HEK293T (cell line): ENCODE results near the gene GABBR1.

Experiments
- CTCF ChIA-PET: fragments of 350-600 bp; formaldehyde crosslinking; extraction: SDS; loops from one replicate; lab custom pipeline; 2021; ENCODE audit warnings: antibody characterized with exemption, inconsistent platforms; lab: Yijun Ruan, JAX
- POLR2A ChIA-PET: fragments of 350-600 bp; formaldehyde crosslinking; extraction: SDS; loops from one replicate; lab custom pipeline; 2020; ENCODE audit warnings: antibody characterized with exemption, inconsistent platforms; lab: Yijun Ruan, JAX
- DNase-seq: peaks from one replicate; pipeline ENCODE4 v3.0.0; 2012; ENCODE audit warnings: mixed read lengths; ENCODE audit errors: extremely low spot score
- ARNT ChIP-seq: fragments of 450-650 bp; IDR thresholded peaks from 2 replicates; pipeline ENCODE4 v1.6.1; 2017; ENCODE audit warnings: mild to moderate bottlenecking
- BHLHE40 ChIP-seq: fragments of 450-650 bp; IDR thresholded peaks from 2 replicates; pipeline ENCODE4 v1.6.1; 2016; ENCODE audit warnings: mild to moderate bottlenecking, moderate library complexity, borderline replicate concordance
- CTBP1 ChIP-seq: fragments of 450-650 bp; IDR thresholded peaks from 2 replicates; pipeline ENCODE4 v1.6.1; 2016; ENCODE audit warnings: borderline replicate concordance
- ELF4 ChIP-seq: fragments of 450-650 bp; IDR thresholded peaks from 2 replicates; pipeline ENCODE4 v1.6.1; 2017; ENCODE audit warnings: antibody characterized with exemption
- FOXA1 ChIP-seq: fragments of 450-650 bp; IDR thresholded peaks from 2 replicates; pipeline ENCODE4 v1.6.1; 2016; ENCODE audit warnings: mild to moderate bottlenecking
- FOXK2 ChIP-seq: fragments of 450-650 bp; IDR thresholded peaks from 2 replicates; pipeline ENCODE4 v1.6.1; 2016; ENCODE audit warnings: mild to moderate bottlenecking
- FOXM1 ChIP-seq: fragments of 450-650 bp; IDR thresholded peaks from 2 replicates; pipeline ENCODE4 v1.6.1; 2017; ENCODE audit warnings: mild to moderate bottlenecking, borderline replicate concordance
- HDGF ChIP-seq: fragments of 450-650 bp; IDR thresholded peaks from 2 replicates; pipeline ENCODE4 v1.6.1; 2017; ENCODE audit warnings: antibody characterized with exemption, borderline replicate concordance
- L3MBTL2 ChIP-seq: fragments of 450-650 bp; conservative IDR thresholded peaks from 2 replicates; pipeline ENCODE4 v1.6.1; 2016; ENCODE audit warnings: mild to moderate bottlenecking
- LEF1 ChIP-seq: fragments of 450-650 bp; IDR thresholded peaks from 2 replicates; pipeline ENCODE4 v1.6.1; 2017; ENCODE audit warnings: mild to moderate bottlenecking, borderline replicate concordance
- NFRKB ChIP-seq: fragments of 450-650 bp; IDR thresholded peaks from 2 replicates; pipeline ENCODE4 v1.6.1; 2016; ENCODE audit warnings: mild to moderate bottlenecking, moderate library complexity
- PKNOX1 ChIP-seq: fragments of 450-650 bp; IDR thresholded peaks from 2 replicates; pipeline ENCODE4 v1.6.1; 2016
- SP1 ChIP-seq: fragments of 450-650 bp; IDR thresholded peaks from 2 replicates; pipeline ENCODE4 v1.6.1; 2017
- SUZ12 ChIP-seq: fragments of 450-650 bp; IDR thresholded peaks from 2 replicates; pipeline ENCODE4 v1.6.1; 2016; ENCODE audit warnings: mild to moderate bottlenecking
- TARDBP ChIP-seq: fragments of 450-650 bp; IDR thresholded peaks from 2 replicates; pipeline ENCODE4 v1.6.1; 2016
- ZNF384 ChIP-seq: fragments of 450-650 bp; IDR thresholded peaks from 2 replicates; pipeline ENCODE4 v1.6.1; 2016

The GABBR1 gene

GRCh38 chr6:29596381-29596900 is 36.5 kb downstream of the GABBR1 start:
- POLR2A ChIA-PET: no interaction called here
- TF ChIP-seq PKNOX1: no peak
- CTCF ChIA-PET: interaction anchor here (1.2 kb wide), 1 partner anchor 58 kb away, joined by 3 read pairs; no protein-coding TSS in a partner anchor
- DNase-seq: no peak

GRCh38 chr6:29593199-29593855 is 39.7 kb downstream of the GABBR1 start:
- no peak for TF ChIP-seq HDGF
- no peak for TF ChIP-seq SP1
- TF ChIP-seq ARNT: no peak
- ChIA-PET POLR2A (interaction anchor here (0.6 kb wide), 1 partner anchor 556 kb away, joined by 3 read pairs; no protein-coding TSS in a partner anchor), CTCF (no interaction called here)
- DNase-seq: no peak

GRCh38 chr6:29591677-29592076 is 41.3 kb downstream of the GABBR1 start:
- ChIA-PET POLR2A (no interaction called here), CTCF (no interaction called here)
- TF ChIP-seq CTBP1: no peak
- no peak for TF ChIP-seq SUZ12
- no peak for TF ChIP-seq PKNOX1
- no peak for TF ChIP-seq ZNF384
- TF ChIP-seq TARDBP: no peak
- no peak for TF ChIP-seq SP1
- no peak for TF ChIP-seq FOXK2
- TF ChIP-seq HDGF: no peak
- no peak for TF ChIP-seq ARNT
- TF ChIP-seq FOXM1: no peak
- no peak for TF ChIP-seq LEF1
- no peak for TF ChIP-seq ELF4
- TF ChIP-seq L3MBTL2: no peak
- no peak for TF ChIP-seq NFRKB
- no peak for TF ChIP-seq BHLHE40
- no peak for DNase-seq

- CTCF ChIA-PET: interaction anchor here (0.6 kb wide), 1 partner anchor 703 kb away, joined by 4 read pairs; no protein-coding TSS in a partner anchor
- POLR2A ChIA-PET: no interaction called here
- DNase-seq: no peak
- no peak for TF ChIP-seq CTBP1
- no peak for TF ChIP-seq BHLHE40
- no peak for TF ChIP-seq SP1
- no peak for TF ChIP-seq ELF4
- TF ChIP-seq NFRKB: no peak
- TF ChIP-seq ARNT: no peak
- TF ChIP-seq FOXK2: no peak
- no peak for TF ChIP-seq L3MBTL2
- TF ChIP-seq PKNOX1: no peak
- TF ChIP-seq LEF1: no peak
- no peak for TF ChIP-seq FOXA1
These were observed 42.7 kb downstream of the GABBR1 start for GRCh38 chr6:29590218-29590808.

- DNase-seq: peak; percentile 57
- POLR2A ChIA-PET: interaction anchor here (1.0 kb wide), 1 partner anchor 604 kb away, joined by 3 read pairs; no protein-coding TSS in a partner anchor
- CTCF ChIA-PET: no interaction called here
- TF ChIP-seq SUZ12 (no peak), ARNT (no peak), FOXK2 (no peak), TARDBP (no peak), NFRKB (no peak), L3MBTL2 (no peak), ZNF384 (no peak), SP1 (no peak), CTBP1 (no peak), PKNOX1 (no peak), FOXM1 (no peak), ELF4 (no peak), HDGF (no peak), LEF1 (no peak), BHLHE40 (no peak), FOXA1 (no peak)
These were observed 43.4 kb downstream of the GABBR1 start for GRCh38 chr6:29589423-29590048.
